Colon (tissue), 2 donors: ENCODE data around the gene HAGH.
A peak's percentile ranks its signal among the peaks of the same experiment; 100 is the strongest.
"Not testable (repeated sequence)": the region's sequence is repeated elsewhere in the genome, so short reads cannot be mapped to it uniquely, and the experiment has no call there.

Source experiments
- FAIRE-seq: peaks from 2 replicates; lab custom pipeline; 2012; peaks lifted over from hg19 to GRCh38; lab: Jason Lieb, UNC
- donor health status: control.
- donor health status: control.

Gene HAGH

GRCh38 chr16:1826691-1827573 is at the start of gene HAGH, which contains the start of gene FAHD1:
Gene HAGH (minus strand): TSS chr16:1826825. CDS start chr16:1826787, 38 bp downstream.
Gene FAHD1 (plus strand): TSS chr16:1827206. CDS start chr16:1827239, 33 bp downstream.
- FAIRE-seq, result no peak

GRCh38 chr16:1876066-1876465 is 49.4 kb upstream of the HAGH start:
- not testable (repeated sequence) for FAIRE-seq

GRCh38 chr16:1874854-1875253 is 48.2 kb upstream of the HAGH start:
- FAIRE-seq, result no peak

GRCh38 chr16:1871974-1872635 is 45.5 kb upstream of the HAGH start, which contains the start of gene MEIOB:
Gene MEIOB (minus strand): TSS chr16:1872164. CDS start chr16:1868175, 3,989 bp downstream.
- FAIRE-seq, result no peak

GRCh38 chr16:1870365-1871082 is 43.9 kb upstream of the HAGH start:
- no peak for FAIRE-seq

GRCh38 chr16:1865902-1866690 is 39.5 kb upstream of the HAGH start:
- peak; percentile 51 for FAIRE-seq

- no peak for FAIRE-seq
These were observed 37.2 kb upstream of the HAGH start for GRCh38 chr16:1863681-1864460.

- FAIRE-seq, result no peak
These were observed 35.8 kb upstream of the HAGH start for GRCh38 chr16:1862394-1862793.

- FAIRE-seq, result no peak
These were observed 35.1 kb upstream of the HAGH start for GRCh38 chr16:1861730-1862129.

GRCh38 chr16:1859650-1860049 is 33.0 kb upstream of the HAGH start:
- FAIRE-seq, result no peak

- FAIRE-seq, result no peak
These were observed 31.7 kb upstream of the HAGH start for GRCh38 chr16:1858189-1858865.

- no peak for FAIRE-seq
These were observed 30.9 kb upstream of the HAGH start for GRCh38 chr16:1857433-1858097.

GRCh38 chr16:1851793-1852192 is 25.2 kb upstream of the HAGH start:
- FAIRE-seq, result no peak

- no peak for FAIRE-seq
These were observed 24.4 kb upstream of the HAGH start for GRCh38 chr16:1850981-1851380.

- no peak for FAIRE-seq
These were observed 19.8 kb upstream of the HAGH start for GRCh38 chr16:1846416-1846815.

- FAIRE-seq, result no peak
These were observed 19.4 kb upstream of the HAGH start for GRCh38 chr16:1845985-1846384.

GRCh38 chr16:1839554-1839953 is 12.9 kb upstream of the HAGH start:
- no peak for FAIRE-seq

GRCh38 chr16:1834096-1834495 is 7.5 kb upstream of the HAGH start:
- no peak for FAIRE-seq

- FAIRE-seq, result no peak
These were observed 6.3 kb upstream of the HAGH start for GRCh38 chr16:1832838-1833454.
